Activated naive CD4-positive, alpha-beta T cell treated with Interleukin-2 at 50 U/mL for 16 hours (primary cell): ENCODE results near the gene CTBP1.

Experiments used
- DNase-seq: peaks from one replicate; pipeline ENCODE4 v3.0.0-alpha.2; 2020

CTBP1 gene

GRCh38 chr4:1221155-1221870 is 27.6 kb downstream of the CTBP1 start:
- no peak for DNase-seq

GRCh38 chr4:1220566-1220965 is 28.4 kb downstream of the CTBP1 start:
- DNase-seq, result no peak

- no peak for DNase-seq
Measured at GRCh38 chr4:1219566-1219950, 29.4 kb downstream of the CTBP1 start.

GRCh38 chr4:1218634-1219565 is 30.0 kb downstream of the CTBP1 start:
- DNase-seq, result no peak

DNA sequence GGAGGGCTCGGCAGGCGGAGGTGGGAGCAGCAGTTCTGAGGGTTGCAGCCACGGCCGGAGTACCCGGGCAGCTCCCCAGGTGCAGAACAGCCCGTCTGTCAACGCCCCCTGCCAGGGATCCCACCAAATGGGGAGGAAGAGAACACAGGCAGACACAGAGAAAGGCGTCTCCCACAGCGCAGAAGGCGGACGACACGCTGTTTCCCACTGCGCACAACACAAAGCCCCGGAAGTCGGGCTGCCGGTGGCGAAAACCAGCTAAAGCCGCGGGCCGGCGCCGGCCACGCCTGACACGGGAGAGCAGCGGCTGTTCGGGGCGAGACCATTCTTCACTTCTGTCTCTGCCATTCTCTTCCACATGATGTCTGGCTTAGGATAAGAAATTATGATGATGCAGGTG is 31.6 kb downstream of the CTBP1 start:
- no peak for DNase-seq

GRCh38 chr4:1216869-1217294 is 32.0 kb downstream of the CTBP1 start:
- peak; percentile 60 for DNase-seq

GRCh38 chr4:1216076-1216614 is 32.8 kb downstream of the CTBP1 start:
- no peak for DNase-seq

DNA sequence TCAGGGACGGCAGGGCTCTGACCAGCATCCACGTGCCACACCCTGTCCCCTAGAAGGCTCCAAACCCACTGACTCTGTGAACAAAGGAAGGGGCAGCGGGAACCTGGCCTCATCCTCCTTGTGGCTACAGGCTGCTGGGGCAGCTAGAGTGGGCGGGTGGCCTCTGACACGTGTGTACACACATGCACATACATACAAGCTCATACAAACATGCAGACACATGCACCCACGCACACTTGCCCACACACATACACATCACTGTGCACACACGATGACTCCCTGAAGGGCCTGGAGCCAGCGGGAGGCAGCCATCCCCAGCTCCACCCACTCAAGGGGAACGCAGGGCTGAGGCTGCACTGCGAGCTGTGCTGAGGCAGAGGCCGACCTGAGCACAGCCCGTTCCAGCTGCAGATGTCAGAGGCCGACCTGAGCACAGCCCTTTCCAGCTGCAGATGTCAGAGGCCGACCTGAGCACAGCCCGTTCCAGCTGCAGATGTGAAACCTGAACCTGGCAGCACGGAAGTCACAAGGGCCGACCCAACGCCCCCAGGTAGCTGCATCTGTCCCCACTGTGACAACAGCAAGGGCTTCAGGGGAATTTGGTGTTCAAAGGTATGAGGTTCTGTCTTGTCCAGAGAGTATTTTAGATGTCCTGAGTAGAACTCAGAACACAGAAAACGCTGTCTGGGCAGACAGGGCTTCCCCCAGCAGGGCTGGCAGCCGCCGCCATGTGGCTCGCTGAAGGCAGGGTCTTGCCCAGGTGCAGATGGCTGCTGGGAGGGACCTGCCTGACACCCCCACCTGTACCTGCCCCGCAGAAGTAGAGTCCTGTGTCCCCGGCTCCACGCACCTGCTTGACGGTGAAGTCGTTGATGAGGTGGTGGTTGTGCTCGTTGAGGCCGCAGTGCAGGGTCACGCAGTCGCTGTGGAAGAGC is 33.5 kb downstream of the CTBP1 start:
- no peak for DNase-seq

- DNase-seq, result no peak
Measured at GRCh38 chr4:1214101-1215095, 34.5 kb downstream of the CTBP1 start.

DNA sequence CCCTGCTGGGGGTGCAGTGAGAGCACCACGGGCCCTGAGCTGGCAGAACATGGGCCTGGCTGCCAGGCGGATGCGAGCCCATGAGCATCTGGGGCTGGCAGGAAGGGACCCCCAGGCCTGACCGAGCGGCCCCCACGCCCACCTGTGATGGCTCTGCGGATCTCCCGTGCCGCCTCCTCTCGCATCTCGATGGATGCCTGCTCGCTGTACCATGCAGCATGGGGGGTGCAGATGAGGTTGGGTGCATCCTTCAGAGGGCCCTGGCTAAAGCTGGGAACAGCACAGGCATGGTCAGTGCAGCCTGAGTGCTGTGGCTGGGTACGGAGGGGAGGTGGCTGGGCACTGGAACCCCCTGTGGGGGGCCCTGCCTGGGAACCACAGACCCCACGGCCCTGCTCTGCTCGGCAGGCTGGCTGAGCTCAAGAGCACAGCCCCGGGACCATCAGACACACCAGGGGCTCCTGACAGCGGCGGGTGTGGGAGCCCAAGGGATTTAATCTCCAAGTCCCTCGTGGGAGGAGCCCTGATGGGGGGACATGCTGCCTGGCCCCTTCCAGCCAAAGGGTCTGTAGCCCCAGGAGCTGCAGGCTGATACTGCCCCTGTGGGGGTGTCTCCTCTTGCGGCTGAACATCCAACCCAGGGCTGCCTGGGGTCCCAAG is 35.5 kb downstream of the CTBP1 start:
- DNase-seq, result no peak

DNA sequence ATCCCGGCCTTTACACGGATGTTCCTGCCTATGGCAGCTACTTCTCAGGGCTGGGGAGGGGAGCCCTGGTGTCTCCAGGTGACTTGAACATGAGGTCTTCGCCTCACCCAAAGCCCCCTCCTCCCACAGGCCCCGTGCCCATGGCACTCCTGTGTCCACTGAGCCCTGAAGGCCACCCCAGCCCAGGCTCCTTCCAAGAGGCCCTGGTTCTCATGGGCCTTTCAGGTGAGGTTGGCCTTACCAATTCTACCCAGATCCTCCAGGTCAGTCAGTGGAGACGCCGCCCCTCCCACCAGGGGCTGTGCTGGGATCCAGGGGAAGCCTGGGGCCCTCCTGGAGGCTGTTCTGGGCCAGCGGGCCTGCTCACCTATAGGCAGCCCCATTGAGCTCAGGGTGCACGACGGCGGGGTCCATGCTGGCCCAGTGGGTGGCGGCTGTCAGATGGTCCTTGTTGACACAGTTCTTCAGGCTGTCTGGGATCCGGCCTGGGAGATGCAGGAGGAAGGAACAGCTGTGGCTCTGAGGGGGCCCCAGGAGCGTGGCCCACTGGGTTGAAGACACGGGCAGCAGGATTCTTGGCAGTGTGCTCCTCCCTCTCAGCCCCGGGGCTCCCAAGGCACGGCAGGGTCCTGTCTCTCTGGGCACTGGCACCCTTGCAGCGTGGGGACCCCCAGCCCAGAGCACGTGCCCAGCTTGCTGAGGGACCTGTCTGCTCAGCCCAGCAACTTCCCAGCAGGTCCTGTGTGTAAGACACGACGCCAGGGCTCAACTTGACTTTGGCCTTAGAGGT is 36.2 kb downstream of the CTBP1 start:
- no peak for DNase-seq

DNA sequence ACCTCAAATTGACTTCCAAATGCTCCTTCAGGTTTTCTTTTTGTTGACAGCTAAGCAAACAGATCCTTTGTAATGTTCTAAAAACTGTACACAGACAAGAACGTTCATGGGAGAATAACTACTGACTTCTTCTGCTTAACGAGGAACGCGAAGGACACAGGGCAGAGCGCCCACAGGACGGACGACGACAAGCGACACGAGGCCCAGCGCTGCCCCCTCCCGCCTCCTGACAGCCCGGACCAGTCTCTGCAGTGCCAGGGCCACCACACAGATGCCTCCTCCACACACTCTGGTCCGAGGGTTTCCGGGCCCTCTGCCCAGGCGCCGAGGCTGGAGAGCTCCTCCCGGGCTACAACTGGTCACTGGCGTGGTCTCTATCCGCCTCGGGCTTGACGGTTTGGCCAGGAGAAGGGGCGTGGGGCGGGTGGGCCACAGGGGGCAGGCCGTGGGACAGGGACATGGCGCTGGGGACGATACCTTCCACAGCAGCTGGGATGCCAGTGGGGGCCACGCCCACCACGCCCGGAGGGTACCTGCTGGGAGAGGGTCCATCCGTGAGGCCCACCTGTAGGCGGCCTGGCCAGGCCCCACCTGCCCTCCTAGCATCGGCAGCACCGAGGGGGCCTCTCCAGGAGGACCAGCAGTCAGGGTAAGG is 36.9 kb downstream of the CTBP1 start:
- no peak for DNase-seq

GRCh38 chr4:1211371-1211770 is 37.6 kb downstream of the CTBP1 start:
- no peak for DNase-seq

- DNase-seq, result no peak
Measured at GRCh38 chr4:1210971-1211370, 38.0 kb downstream of the CTBP1 start.

DNA sequence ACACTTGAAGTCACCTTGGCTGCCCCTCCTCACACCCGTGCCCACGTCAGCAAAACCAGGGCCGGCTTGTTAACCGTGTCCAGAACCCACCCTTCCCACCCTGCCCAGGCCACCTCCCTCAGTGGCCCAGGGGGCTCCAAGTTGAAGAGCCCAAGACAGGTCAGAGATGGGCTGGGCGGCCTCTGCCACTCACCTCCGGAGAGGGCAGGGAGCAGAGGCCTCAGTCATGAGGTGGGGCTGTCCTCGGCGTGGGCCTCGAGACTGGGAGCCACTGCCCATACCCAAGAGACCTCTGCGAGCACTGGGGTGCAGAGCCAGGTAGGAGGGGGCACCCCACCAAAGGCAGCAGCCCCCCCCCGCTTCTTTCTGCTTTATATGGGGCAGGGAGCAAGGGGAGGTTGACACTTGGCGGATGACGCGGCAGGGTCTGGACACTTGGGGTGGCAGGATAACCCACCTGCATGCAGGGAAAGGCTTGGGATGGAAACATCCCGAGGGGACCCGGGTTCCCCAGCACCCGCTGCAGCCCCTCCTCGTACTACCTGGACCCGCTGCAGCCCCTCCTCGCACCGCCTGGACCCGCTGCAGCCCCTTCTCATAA is 38.6 kb downstream of the CTBP1 start:
- DNase-seq, result no peak

- no peak for DNase-seq
Measured at GRCh38 chr4:1209821-1210220, 39.1 kb downstream of the CTBP1 start.

GRCh38 chr4:1208970-1209704 is 39.8 kb downstream of the CTBP1 start:
- no peak for DNase-seq

DNA sequence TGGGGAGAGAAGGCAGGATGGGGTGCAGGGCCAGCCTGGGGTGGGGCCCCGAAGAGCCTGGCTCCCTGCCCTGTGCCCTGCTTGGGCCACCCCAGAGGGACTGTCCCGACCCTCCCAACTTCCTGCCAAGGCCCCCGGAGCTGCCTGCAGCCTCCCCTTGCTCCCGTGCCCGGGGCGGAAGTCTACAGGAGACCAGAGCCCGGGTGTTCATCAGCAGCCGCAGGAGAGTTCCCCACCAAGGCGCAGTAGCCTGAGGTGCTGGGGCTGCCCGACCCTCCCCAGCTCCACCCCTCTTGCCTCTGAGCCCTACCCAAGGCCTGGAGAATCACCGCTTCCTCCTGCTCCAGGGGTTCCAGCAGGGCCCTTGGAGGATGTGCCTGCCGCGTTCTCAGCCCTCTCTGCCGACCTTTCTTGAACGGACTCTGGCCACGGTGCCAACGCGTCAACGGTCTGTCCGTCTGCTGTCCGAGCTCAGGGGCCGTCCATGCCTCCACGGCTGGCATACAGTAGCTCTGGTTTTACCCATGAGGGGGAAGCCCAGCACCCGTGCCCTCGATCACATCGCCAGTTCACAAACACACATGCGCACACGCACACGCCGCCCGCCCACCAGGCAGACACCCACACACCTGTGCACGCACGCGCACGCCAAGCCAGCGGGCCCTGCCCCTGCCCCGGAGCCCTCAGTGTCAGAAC is 40.5 kb downstream of the CTBP1 start:
- no peak for DNase-seq
